KMS-11 (cell line): ENCODE measurements around the gene BTN2A1.

Experiments
- H2AFZ ChIP-seq: fragments of 200-600 bp; sonication (generic); 2 replicates; pipeline ENCODE4 v1.6.1; 2016; ENCODE audit warnings: antibody characterized with exemption, mixed run types, low read depth
- H3K27ac ChIP-seq: fragments of 200-600 bp; sonication (generic); 2 replicates; pipeline ENCODE4 v1.6.1; 2016; ENCODE audit warnings: mild to moderate bottlenecking, mixed run types
- H3K27me3 ChIP-seq: fragments of 200-600 bp; sonication (generic); 2 replicates; pipeline ENCODE4 v1.6.1; 2017; ENCODE audit warnings: mild to moderate bottlenecking, low read depth, mixed run types, moderate library complexity; ENCODE audit not compliant: insufficient read depth
- H3K36me3 ChIP-seq: fragments of 200-600 bp; sonication (generic); 2 replicates; pipeline ENCODE4 v1.6.1; 2017; ENCODE audit warnings: mild to moderate bottlenecking, mixed run types; ENCODE audit not compliant: insufficient read depth
- H3K4me1 ChIP-seq: fragments of 200-600 bp; sonication (generic); 2 replicates; pipeline ENCODE4 v1.6.1; 2016; ENCODE audit warnings: mild to moderate bottlenecking, low read depth, mixed run types; ENCODE audit not compliant: poor library complexity, severe bottlenecking
- H3K4me2 ChIP-seq: fragments of 200-600 bp; sonication (generic); 2 replicates; pipeline ENCODE4 v1.7.0; 2016; ENCODE audit warnings: mild to moderate bottlenecking, mixed run types
- H3K4me3 ChIP-seq: fragments of 200-600 bp; sonication (generic); IDR thresholded peaks from 2 replicates; pipeline ENCODE4 v1.6.1; 2017; ENCODE audit warnings: low read depth, low read length, mixed read lengths; ENCODE audit not compliant: insufficient read depth
- H3K79me2 ChIP-seq: fragments of 200-600 bp; sonication (generic); 2 replicates; pipeline ENCODE4 v1.6.1; 2016; ENCODE audit warnings: low read depth, mixed run types; ENCODE audit not compliant: insufficient read depth
- H3K9ac ChIP-seq: fragments of 200-600 bp; sonication (generic); 2 replicates; pipeline ENCODE4 v1.6.1; 2016; ENCODE audit warnings: mild to moderate bottlenecking, mixed run types
- H4K20me1 ChIP-seq: fragments of 200-600 bp; sonication (generic); 2 replicates; pipeline ENCODE4 v1.6.1; 2016; ENCODE audit warnings: mild to moderate bottlenecking, mixed run types; ENCODE audit not compliant: insufficient read depth
- TF ChIP-seq, protein P1 (sequence below): fragments of 200-600 bp; sonication (generic); conservative IDR thresholded peaks from 2 replicates; pipeline ENCODE4 v1.6.1; 2017; ENCODE audit warnings: low read depth, mild to moderate bottlenecking, antibody characterized with exemption, low read length, moderate library complexity, mixed read lengths

BTN2A1 gene

DNA sequence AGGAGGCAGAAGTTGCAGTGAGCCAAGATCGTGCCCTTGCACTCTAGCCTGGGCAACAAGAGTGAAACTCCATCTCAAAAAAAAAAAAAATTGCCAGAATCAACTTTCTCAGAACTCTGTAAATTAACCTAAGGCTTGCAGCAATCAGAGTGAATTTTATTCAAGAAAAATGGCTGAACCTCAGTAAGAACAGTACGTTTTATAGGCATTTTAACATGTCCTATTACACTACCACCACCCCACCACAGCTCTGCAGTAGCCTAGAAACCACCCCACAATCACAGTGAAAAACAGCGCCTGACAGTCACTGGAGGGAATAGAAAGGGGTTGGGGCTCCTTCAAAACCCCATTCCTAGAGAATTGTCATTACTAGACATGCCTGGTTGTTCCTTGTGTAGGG lies 26.0 kb downstream of the BTN2A1 start:
- TF ChIP-seq, protein P1, sequence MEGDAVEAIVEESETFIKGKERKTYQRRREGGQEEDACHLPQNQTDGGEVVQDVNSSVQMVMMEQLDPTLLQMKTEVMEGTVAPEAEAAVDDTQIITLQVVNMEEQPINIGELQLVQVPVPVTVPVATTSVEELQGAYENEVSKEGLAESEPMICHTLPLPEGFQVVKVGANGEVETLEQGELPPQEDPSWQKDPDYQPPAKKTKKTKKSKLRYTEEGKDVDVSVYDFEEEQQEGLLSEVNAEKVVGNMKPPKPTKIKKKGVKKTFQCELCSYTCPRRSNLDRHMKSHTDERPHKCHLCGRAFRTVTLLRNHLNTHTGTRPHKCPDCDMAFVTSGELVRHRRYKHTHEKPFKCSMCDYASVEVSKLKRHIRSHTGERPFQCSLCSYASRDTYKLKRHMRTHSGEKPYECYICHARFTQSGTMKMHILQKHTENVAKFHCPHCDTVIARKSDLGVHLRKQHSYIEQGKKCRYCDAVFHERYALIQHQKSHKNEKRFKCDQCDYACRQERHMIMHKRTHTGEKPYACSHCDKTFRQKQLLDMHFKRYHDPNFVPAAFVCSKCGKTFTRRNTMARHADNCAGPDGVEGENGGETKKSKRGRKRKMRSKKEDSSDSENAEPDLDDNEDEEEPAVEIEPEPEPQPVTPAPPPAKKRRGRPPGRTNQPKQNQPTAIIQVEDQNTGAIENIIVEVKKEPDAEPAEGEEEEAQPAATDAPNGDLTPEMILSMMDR = no peak

DNA sequence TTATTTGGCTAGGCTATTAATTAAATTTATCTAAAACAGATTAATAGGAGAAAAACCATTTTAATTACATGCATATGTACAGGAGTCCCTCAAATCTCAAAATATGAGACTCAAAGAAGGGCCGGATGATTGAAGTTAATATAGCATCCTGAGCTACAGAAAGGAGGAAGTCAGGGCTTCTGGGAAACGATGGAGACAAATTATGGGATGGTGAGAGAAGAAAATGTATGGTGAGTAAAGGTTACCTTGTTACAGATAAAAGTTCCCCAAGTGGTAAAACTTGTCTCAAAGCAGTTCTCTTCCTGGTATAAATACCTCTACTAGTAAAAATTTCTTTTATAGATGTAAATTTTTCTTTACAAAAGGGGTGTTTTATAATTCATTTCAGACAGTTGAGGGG lies 26.4 kb downstream of the BTN2A1 start:
- Histone ChIP-seq H3K4me2 (no peak overlapping the region), H2AFZ (no peak overlapping the region), H3K4me3 (no peak overlapping the region), H3K79me2 (no peaks in the 10 kb centered on the region), H4K20me1 (no peaks in the 10 kb centered on the region), H3K9ac (no peak overlapping the region), H3K36me3 (no peaks in the 10 kb centered on the region), H3K4me1 (no peaks in the 10 kb centered on the region), H3K27me3 (no peaks in the 10 kb centered on the region), H3K27ac (no peak overlapping the region)
- TF ChIP-seq, protein P1 = no peak

More for the DNA sequence above, 26.0 kb downstream of the BTN2A1 start:
- no peaks in the 10 kb centered on the region for H3K4me1 ChIP-seq
- H3K4me2 ChIP-seq = no peak overlapping the region
- H3K27me3 ChIP-seq = no peaks in the 10 kb centered on the region
- H3K9ac ChIP-seq = no peak overlapping the region
- no peak overlapping the region for H3K4me3 ChIP-seq
- H4K20me1 ChIP-seq = no peaks in the 10 kb centered on the region
- H2AFZ ChIP-seq = no peak overlapping the region
- H3K27ac ChIP-seq = no peak overlapping the region
- no peaks in the 10 kb centered on the region for H3K79me2 ChIP-seq
- no peaks in the 10 kb centered on the region for H3K36me3 ChIP-seq

DNA sequence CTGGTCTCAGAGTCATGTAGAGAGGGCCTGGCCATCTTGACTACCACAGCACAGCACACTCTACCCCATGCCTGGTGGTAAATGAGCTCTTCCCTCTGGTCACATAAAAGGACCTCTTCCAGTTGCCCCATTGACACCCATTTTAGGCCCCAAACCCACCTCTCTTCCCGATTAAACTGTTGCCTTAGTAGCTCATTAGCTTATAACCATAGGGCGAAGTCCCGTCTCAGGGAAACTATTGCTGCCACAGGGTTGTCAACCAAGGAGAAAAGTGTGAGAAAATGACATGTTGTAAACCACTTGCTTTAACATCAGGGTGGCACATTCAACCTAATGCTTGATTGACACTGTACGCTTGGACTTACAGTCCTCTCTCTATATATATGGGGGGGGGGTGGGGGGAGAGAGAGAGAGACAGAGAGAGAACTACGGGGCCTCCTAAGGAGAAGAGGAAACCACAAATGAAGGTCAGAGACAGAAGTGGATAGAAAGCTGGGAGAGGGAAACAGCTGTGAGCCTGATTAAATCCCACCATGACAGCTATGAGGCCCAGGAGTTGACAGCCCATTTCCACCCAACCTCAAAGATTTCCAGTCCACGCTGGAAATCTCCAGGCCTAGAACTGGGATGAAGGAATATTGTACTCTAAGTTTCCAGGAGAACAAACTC lies 27.5 kb downstream of the BTN2A1 start:
- H3K36me3 ChIP-seq = no peaks in the 10 kb centered on the region
- no peak overlapping the region for H3K9ac ChIP-seq
- H3K27ac ChIP-seq = no peak overlapping the region
- no peaks in the 10 kb centered on the region for H3K79me2 ChIP-seq
- no peak overlapping the region for H3K4me3 ChIP-seq
- H2AFZ ChIP-seq = no peak overlapping the region
- no peaks in the 10 kb centered on the region for H4K20me1 ChIP-seq
- H3K4me1 ChIP-seq = no peaks in the 10 kb centered on the region
- no peaks in the 10 kb centered on the region for H3K27me3 ChIP-seq
- TF ChIP-seq, protein P1 = no peak
- H3K4me2 ChIP-seq = no peak overlapping the region

DNA sequence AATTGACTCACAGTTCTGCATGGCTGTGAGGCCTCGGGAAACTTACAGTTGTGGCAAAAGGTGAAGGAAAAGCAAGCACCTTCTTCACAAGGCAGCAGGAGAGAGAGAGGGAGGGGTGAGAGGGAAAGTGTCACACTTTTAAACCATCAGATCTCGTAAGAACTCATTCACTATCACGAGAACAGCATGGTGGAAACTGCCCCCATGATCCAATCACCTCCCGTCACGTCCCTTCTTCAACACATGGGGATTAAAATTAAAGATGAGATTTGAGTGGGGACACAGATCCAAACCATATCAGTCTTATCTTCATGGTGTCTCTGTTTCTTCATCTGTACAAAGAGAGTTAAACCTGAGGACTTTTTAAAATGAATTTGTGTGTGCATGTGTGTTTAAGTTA lies 28.6 kb downstream of the BTN2A1 start:
- Histone ChIP-seq H2AFZ (no peak overlapping the region), H3K27me3 (no peaks in the 10 kb centered on the region), H3K4me3 (no peak overlapping the region), H3K9ac (no peak overlapping the region), H3K79me2 (no peaks in the 10 kb centered on the region), H3K27ac (no peak overlapping the region), H3K4me2 (no peak overlapping the region), H4K20me1 (no peaks in the 10 kb centered on the region), H3K36me3 (no peaks in the 10 kb centered on the region), H3K4me1 (no peaks in the 10 kb centered on the region)
- TF ChIP-seq, protein P1 = no peak
